Dendritic cell treated with granulocyte-macrophage colony-stimulating factor and Interleukin-4, amounts not matched to agents 40 ng/mL and 50 ng/mL, for 4 days (primary cell): ENCODE data around the gene ARSI.
A peak's percentile ranks its signal among the peaks of the same experiment; 100 is the strongest.

ENCODE experiments used
- H3K27ac Mint-ChIP-seq: one replicate; pipeline ENCODE4 v1.8.0; 2022; ENCODE audit warnings: mild to moderate bottlenecking, mixed read lengths
- H3K27me3 Mint-ChIP-seq: one replicate; pipeline ENCODE4 v1.8.0; 2022; ENCODE audit warnings: mild to moderate bottlenecking, mixed read lengths
- H3K36me3 Mint-ChIP-seq: one replicate; pipeline ENCODE4 v1.8.0; 2022; ENCODE audit warnings: low read depth, mixed read lengths
- H3K4me1 Mint-ChIP-seq: one replicate; pipeline ENCODE4 v1.8.0; 2022; ENCODE audit warnings: low read depth, mixed read lengths
- H3K4me3 Mint-ChIP-seq: one replicate; pipeline ENCODE4 v1.8.0; 2022; ENCODE audit warnings: mild to moderate bottlenecking, moderate library complexity, mixed read lengths
- H3K9me3 Mint-ChIP-seq: one replicate; pipeline ENCODE4 v1.8.0; 2022; ENCODE audit warnings: mixed read lengths
- intact Hi-C: fragments of 100-400 bp; cut with micrococcal nuclease; formaldehyde crosslinking; loops from one replicate; pipeline ENCODE4 v1.15.0; 2022

Gene ARSI

GRCh38 chr5:150302301-150303069, at the start of gene ARSI:
Gene ARSI, minus strand, starts transcription at chr5:150302905. Its CDS starts 532 bp downstream, at chr5:150302373.
- Mint-ChIP-seq H3K36me3 (no peaks in the 10 kb centered on the region), H3K27me3 (peaks cover 51% of the 10 kb centered on the region), H3K4me1 (peaks cover 5% of the 10 kb centered on the region), H3K4me3 (no peak within 1 kb of the TSS), H3K9me3 (no peaks in the 10 kb centered on the region), H3K27ac (no peak within 1 kb of the TSS)
- intact Hi-C loops, result no loop called here

GRCh38 chr5:150350524-150351344, 48.0 kb upstream of the ARSI start:
- peaks cover 35% of the 10 kb centered on the region for H3K4me1 Mint-ChIP-seq
- peak overlapping the region; percentile 21 for H3K27ac Mint-ChIP-seq
- peaks cover 5% of the 10 kb centered on the region for H3K27me3 Mint-ChIP-seq
- H3K4me3 Mint-ChIP-seq, result no peak overlapping the region
- intact Hi-C loops, result loop anchor here (10.0 kb wide), 1 partner anchor 216 kb away; no protein-coding TSS in a partner anchor
- no peaks in the 10 kb centered on the region for H3K36me3 Mint-ChIP-seq
- H3K9me3 Mint-ChIP-seq, result no peaks in the 10 kb centered on the region

GRCh38 chr5:150349681-150350275, 47.1 kb upstream of the ARSI start:
- intact Hi-C loops, result loop anchor here (10.0 kb wide), 1 partner anchor 215 kb away; no protein-coding TSS in a partner anchor

GRCh38 chr5:150347451-150347850, 44.7 kb upstream of the ARSI start:
- Mint-ChIP-seq H3K4me3 (no peak overlapping the region), H3K9me3 (no peaks in the 10 kb centered on the region), H3K27me3 (no peaks in the 10 kb centered on the region), H3K27ac (no peak overlapping the region), H3K4me1 (peaks cover 18% of the 10 kb centered on the region), H3K36me3 (no peaks in the 10 kb centered on the region)
- intact Hi-C loops, result no loop called here

More at GRCh38 chr5:150349681-150350275, 47.1 kb upstream of the ARSI start:
- Mint-ChIP-seq H3K4me3 (no peak overlapping the region), H3K36me3 (no peaks in the 10 kb centered on the region), H3K9me3 (no peaks in the 10 kb centered on the region), H3K27ac (no peak overlapping the region), H3K4me1 (peaks cover 35% of the 10 kb centered on the region), H3K27me3 (peaks cover 3% of the 10 kb centered on the region)

GRCh38 chr5:150347003-150347402, 44.3 kb upstream of the ARSI start:
- no peak overlapping the region for H3K4me3 Mint-ChIP-seq
- no peaks in the 10 kb centered on the region for H3K27me3 Mint-ChIP-seq
- H3K36me3 Mint-ChIP-seq, result no peaks in the 10 kb centered on the region
- intact Hi-C loops, result no loop called here
- no peaks in the 10 kb centered on the region for H3K9me3 Mint-ChIP-seq
- H3K4me1 Mint-ChIP-seq, result peaks cover 17% of the 10 kb centered on the region
- H3K27ac Mint-ChIP-seq, result no peak overlapping the region

- Mint-ChIP-seq H3K36me3 (no peaks in the 10 kb centered on the region), H3K4me1 (peaks cover 14% of the 10 kb centered on the region), H3K27ac (no peak overlapping the region), H3K9me3 (no peaks in the 10 kb centered on the region), H3K4me3 (no peak overlapping the region), H3K27me3 (no peaks in the 10 kb centered on the region)
- intact Hi-C loops, result no loop called here
Observed at GRCh38 chr5:150346592-150346991, 43.9 kb upstream of the ARSI start.

- no peaks in the 10 kb centered on the region for H3K9me3 Mint-ChIP-seq
Observed at GRCh38 chr5:150345716-150346115, 43.0 kb upstream of the ARSI start.

GRCh38 chr5:150343994-150344631, 41.4 kb upstream of the ARSI start:
- no peaks in the 10 kb centered on the region for H3K9me3 Mint-ChIP-seq
- H3K27me3 Mint-ChIP-seq, result no peaks in the 10 kb centered on the region
- peaks cover 5% of the 10 kb centered on the region for H3K4me1 Mint-ChIP-seq

More at GRCh38 chr5:150345716-150346115, 43.0 kb upstream of the ARSI start:
- Mint-ChIP-seq H3K27me3 (no peaks in the 10 kb centered on the region), H3K36me3 (no peaks in the 10 kb centered on the region), H3K4me3 (no peak overlapping the region), H3K4me1 (peaks cover 10% of the 10 kb centered on the region), H3K27ac (no peak overlapping the region)
- intact Hi-C loops, result no loop called here

GRCh38 chr5:150342583-150342982, 39.9 kb upstream of the ARSI start:
- Mint-ChIP-seq H3K4me1 (peaks cover 5% of the 10 kb centered on the region), H3K9me3 (no peaks in the 10 kb centered on the region), H3K36me3 (no peaks in the 10 kb centered on the region), H3K27ac (no peak overlapping the region), H3K4me3 (no peak overlapping the region), H3K27me3 (no peaks in the 10 kb centered on the region)
- intact Hi-C loops, result no loop called here

More at GRCh38 chr5:150343994-150344631, 41.4 kb upstream of the ARSI start:
- intact Hi-C loops, result no loop called here
- H3K27ac Mint-ChIP-seq, result no peak overlapping the region
- H3K4me3 Mint-ChIP-seq, result no peak overlapping the region
- H3K36me3 Mint-ChIP-seq, result no peaks in the 10 kb centered on the region

- peaks cover 5% of the 10 kb centered on the region for H3K4me1 Mint-ChIP-seq
- intact Hi-C loops, result no loop called here
- H3K27me3 Mint-ChIP-seq, result no peaks in the 10 kb centered on the region
- H3K9me3 Mint-ChIP-seq, result no peaks in the 10 kb centered on the region
- H3K36me3 Mint-ChIP-seq, result no peaks in the 10 kb centered on the region
- no peak overlapping the region for H3K4me3 Mint-ChIP-seq
- no peak overlapping the region for H3K27ac Mint-ChIP-seq
Observed at GRCh38 chr5:150341989-150342388, 39.3 kb upstream of the ARSI start.

- intact Hi-C loops, result no loop called here
- Mint-ChIP-seq H3K9me3 (no peaks in the 10 kb centered on the region), H3K36me3 (no peaks in the 10 kb centered on the region), H3K4me1 (peaks cover 5% of the 10 kb centered on the region), H3K4me3 (no peak overlapping the region), H3K27ac (no peak overlapping the region), H3K27me3 (no peaks in the 10 kb centered on the region)
Observed at GRCh38 chr5:150341331-150341730, 38.6 kb upstream of the ARSI start.

- Mint-ChIP-seq H3K27me3 (no peaks in the 10 kb centered on the region), H3K4me1 (peaks cover 5% of the 10 kb centered on the region), H3K9me3 (no peaks in the 10 kb centered on the region), H3K36me3 (no peaks in the 10 kb centered on the region), H3K27ac (no peak overlapping the region), H3K4me3 (no peak overlapping the region)
- intact Hi-C loops, result no loop called here
Observed at GRCh38 chr5:150340614-150341255, 38.0 kb upstream of the ARSI start.

- intact Hi-C loops, result no loop called here
Observed at GRCh38 chr5:150339841-150340240, 37.1 kb upstream of the ARSI start.

More at GRCh38 chr5:150339841-150340240, 37.1 kb upstream of the ARSI start:
- no peaks in the 10 kb centered on the region for H3K27me3 Mint-ChIP-seq
- H3K4me3 Mint-ChIP-seq, result no peak overlapping the region
- no peaks in the 10 kb centered on the region for H3K36me3 Mint-ChIP-seq
- no peak overlapping the region for H3K27ac Mint-ChIP-seq
- H3K9me3 Mint-ChIP-seq, result no peaks in the 10 kb centered on the region
- peaks cover 5% of the 10 kb centered on the region for H3K4me1 Mint-ChIP-seq
